Chondrocyte (in vitro differentiated cells): ENCODE data around the gene HBG2. TPM values are rescaled to one million over a fixed set of nuclear protein-coding genes. Genes with fewer than 3 reads are reported as not detected.
"Not testable (repeated sequence)": the region's sequence is repeated elsewhere in the genome, so short reads cannot be mapped to it uniquely, and the experiment has no call there.

Source experiments
- DNase-seq: peaks from one replicate; pipeline ENCODE4 v3.0.0; 2021; ENCODE audit warnings: mixed read lengths, low spot score
- H3K27ac Mint-ChIP-seq: one replicate; pipeline ENCODE4 v1.8.0; 2021; ENCODE audit warnings: mild to moderate bottlenecking, moderate library complexity, mixed read lengths; ENCODE audit not compliant: unreplicated experiment
- H3K27me3 Mint-ChIP-seq: 2 replicates; pipeline ENCODE4 v1.8.0; 2021; ENCODE audit warnings: low read depth, mixed read lengths
- H3K36me3 Mint-ChIP-seq: 2 replicates; pipeline ENCODE4 v1.8.0; 2021; ENCODE audit warnings: low read depth, mixed read lengths
- H3K4me1 Mint-ChIP-seq: 2 replicates; pipeline ENCODE4 v1.8.0; 2021; ENCODE audit warnings: low read depth, mild to moderate bottlenecking, mixed read lengths
- H3K4me3 Mint-ChIP-seq: one replicate; pipeline ENCODE4 v1.8.0; 2021; ENCODE audit warnings: mild to moderate bottlenecking, moderate library complexity, mixed read lengths; ENCODE audit not compliant: unreplicated experiment
- H3K9me3 Mint-ChIP-seq: 2 replicates; pipeline ENCODE4 v1.8.0; 2021; ENCODE audit warnings: low read depth, mixed read lengths
- CTCF ChIP-seq: fragments of 200-600 bp; sonication (generic); IDR thresholded peaks from 2 replicates; pipeline ENCODE4 v1.5.0; 2021; ENCODE audit warnings: antibody characterized with exemption, mild to moderate bottlenecking, moderate library complexity
- long read RNA-seq: library from polyadenylated mRNA; stranded (forward); transcript quantifications from one replicate; pipeline ENCODE4 v2.0.0, GENCODE V29; 2021
- total RNA-seq: library from RNA; stranded (reverse); gene quantifications from 3 replicates; pipeline ENCODE4 v1.2.1, GENCODE V29; 2021

Gene HBG2
- total RNA-seq: not detected in 3 replicates
- long read RNA-seq: 0 reads

DNA sequence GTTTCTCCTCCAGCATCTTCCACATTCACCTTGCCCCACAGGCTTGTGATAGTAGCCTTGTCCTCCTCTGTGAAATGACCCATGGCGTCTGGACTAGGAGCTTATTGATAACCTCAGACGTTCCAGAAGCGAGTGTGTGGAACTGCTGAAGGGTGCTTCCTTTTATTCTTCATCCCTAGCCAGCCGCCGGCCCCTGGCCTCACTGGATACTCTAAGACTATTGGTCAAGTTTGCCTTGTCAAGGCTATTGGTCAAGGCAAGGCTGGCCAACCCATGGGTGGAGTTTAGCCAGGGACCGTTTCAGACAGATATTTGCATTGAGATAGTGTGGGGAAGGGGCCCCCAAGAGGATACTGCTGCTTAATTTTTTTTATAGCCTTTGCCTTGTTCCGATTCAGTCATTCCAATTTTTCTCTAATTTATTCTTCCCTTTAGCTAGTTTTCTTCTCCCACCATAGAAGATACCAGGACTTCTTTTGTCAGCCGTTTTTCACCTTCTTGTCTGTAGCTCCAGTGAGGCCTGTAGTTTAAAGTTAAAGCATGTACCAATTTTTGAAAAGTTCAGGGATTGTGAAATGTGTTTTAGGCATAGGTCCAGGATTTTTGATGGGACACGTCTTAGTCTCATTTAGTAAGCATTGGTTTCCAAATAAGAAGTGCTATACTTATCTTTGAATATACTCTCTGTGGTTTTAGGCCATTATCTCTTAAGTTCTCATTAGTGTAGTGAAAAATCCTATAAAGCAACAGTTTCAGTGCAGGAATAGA is at the start of gene HBG2:
Gene HBG2 (minus strand): TSS at position 136 of the 768 bp plus-strand sequence. CDS start 53 bp downstream, at position 83.
- H3K27me3 Mint-ChIP-seq: peaks cover 19% of the 10 kb centered on the region
- H3K36me3 Mint-ChIP-seq, H3K9me3 Mint-ChIP-seq, DNase-seq, H3K4me3 Mint-ChIP-seq, H3K4me1 Mint-ChIP-seq, H3K27ac Mint-ChIP-seq: not testable (repeated sequence)

DNA sequence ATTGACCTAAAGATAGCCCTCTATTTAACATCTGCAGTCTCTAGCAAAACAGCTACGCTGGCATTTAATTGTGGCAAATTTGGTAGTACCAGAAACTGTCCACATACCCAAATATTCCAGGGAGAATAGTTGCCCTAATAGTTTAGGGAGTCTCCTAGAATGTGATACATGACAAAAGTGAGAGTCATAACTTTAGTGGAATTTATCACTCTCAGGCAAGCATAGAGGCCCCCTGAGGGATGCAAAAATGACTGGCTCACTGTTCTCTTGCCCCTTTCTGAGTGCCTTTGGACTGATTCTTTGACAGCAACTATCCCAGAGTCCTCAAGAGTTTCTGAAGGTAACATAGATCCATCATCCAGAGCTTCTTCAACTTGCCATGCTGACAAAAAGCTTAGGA is 49.5 kb upstream of the HBG2 start:
- no peaks in the 10 kb centered on the region for H3K4me1 Mint-ChIP-seq

DNA sequence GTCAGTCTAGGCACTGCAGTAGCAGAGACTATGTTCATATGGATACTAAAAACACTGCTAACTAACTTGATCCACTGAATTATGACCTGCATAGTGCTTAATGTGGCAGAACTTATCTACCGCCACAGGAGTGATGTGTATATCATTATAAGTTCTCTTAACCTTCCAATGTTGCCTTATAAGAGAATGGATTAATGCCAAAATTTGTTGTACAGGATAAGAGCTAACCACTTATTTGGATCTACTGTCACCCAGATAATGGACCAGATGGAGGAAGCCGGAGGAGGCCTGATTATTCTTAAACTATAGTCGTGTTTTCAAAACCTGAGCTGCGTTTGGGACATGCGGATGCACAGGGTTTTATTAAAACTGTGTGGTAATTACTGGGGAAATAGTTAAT is 49.0 kb upstream of the HBG2 start:
- H3K27ac Mint-ChIP-seq: no peak overlapping the region
- no peak for TF ChIP-seq CTCF
- no peaks in the 10 kb centered on the region for H3K36me3 Mint-ChIP-seq
- no peaks in the 10 kb centered on the region for H3K4me1 Mint-ChIP-seq
- H3K9me3 Mint-ChIP-seq: peaks cover 2% of the 10 kb centered on the region
- no peak for DNase-seq
- H3K27me3 Mint-ChIP-seq: peaks cover 10% of the 10 kb centered on the region
- no peak overlapping the region for H3K4me3 Mint-ChIP-seq

More for the DNA sequence above, 49.5 kb upstream of the HBG2 start:
- Mint-ChIP-seq H3K9me3 (peaks cover 2% of the 10 kb centered on the region), H3K36me3 (no peaks in the 10 kb centered on the region), H3K27ac (no peak overlapping the region), H3K4me3 (no peak overlapping the region), H3K27me3 (peaks cover 10% of the 10 kb centered on the region)
- no peak for TF ChIP-seq CTCF
- no peak for DNase-seq

DNA sequence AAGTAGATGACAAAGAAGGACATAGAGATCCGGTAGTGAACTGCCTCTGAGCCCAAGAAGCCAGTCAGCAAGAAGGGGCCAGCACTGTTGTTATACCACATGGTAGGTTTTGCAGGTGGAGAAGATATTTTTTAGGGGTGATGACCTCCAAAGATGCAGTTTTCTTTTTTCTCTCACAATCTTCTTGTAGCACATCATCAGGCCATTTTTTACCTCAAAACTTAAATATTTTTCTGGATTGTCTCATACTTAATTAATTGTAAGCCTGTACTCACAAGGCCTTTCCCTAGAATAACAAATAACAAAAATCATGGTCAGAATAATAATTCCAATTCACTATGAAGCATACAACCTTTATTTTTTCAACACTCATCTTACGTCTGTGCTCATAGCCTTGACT is 47.3 kb upstream of the HBG2 start, which contains the start of gene OR51B4:
Gene OR51B4 (minus strand): TSS at position 101 of the 400 bp plus-strand sequence. CDS start 0 bp downstream, at position 101.
- Mint-ChIP-seq H3K4me1 (no peaks in the 10 kb centered on the region), H3K9me3 (peaks cover 2% of the 10 kb centered on the region), H3K4me3 (no peak within 1 kb of the TSS), H3K27ac (no peak within 1 kb of the TSS), H3K36me3 (no peaks in the 10 kb centered on the region), H3K27me3 (peaks cover 7% of the 10 kb centered on the region)
- TF ChIP-seq CTCF: no peak
- no peak for DNase-seq

DNA sequence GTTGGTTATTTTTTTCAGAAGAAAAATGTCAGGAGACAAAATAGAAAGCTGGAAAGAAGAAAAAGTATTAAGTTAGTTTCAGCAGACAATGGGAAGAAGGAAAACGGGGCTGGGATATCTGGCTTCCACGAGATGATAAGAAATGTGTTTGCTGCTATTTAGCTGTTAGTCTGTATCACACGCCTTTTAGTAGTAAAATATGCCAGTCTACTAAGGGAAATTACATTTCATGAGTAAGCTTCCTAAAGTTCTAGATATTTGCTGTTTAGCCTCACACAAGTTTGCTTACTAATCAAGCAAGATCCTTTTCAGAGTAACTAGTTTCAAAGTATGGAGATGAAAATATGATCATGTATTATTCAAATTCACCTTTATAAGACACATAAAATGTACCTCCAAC is 45.7 kb upstream of the HBG2 start:
- peaks cover 2% of the 10 kb centered on the region for H3K9me3 Mint-ChIP-seq
- no peaks in the 10 kb centered on the region for H3K36me3 Mint-ChIP-seq
- H3K4me3 Mint-ChIP-seq: no peak overlapping the region
- no peaks in the 10 kb centered on the region for H3K4me1 Mint-ChIP-seq
- H3K27ac Mint-ChIP-seq: no peak overlapping the region
- DNase-seq: no peak
- H3K27me3 Mint-ChIP-seq: peaks cover 14% of the 10 kb centered on the region
- no peak for TF ChIP-seq CTCF

DNA sequence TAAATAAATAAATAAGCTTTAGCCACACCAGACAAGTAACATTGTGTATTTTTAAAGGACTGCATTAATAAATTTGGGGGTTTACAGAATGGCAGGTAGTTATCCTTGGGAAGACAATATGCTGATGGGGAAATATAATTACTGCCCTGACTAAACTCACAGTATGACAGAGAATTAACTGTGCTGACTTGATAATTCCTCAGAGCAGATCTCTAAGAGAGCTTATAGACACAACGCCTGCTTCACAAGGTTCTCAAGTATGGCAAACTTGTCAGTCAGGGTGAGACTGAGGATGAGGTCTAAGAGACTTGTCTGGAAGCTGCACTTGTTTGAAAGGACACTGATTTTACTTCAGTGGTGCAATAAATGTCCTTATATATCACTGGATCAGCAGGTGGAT is 43.9 kb upstream of the HBG2 start:
- Mint-ChIP-seq H3K4me1 (no peaks in the 10 kb centered on the region), H3K27ac (no peak overlapping the region), H3K4me3 (no peak overlapping the region), H3K9me3 (peaks cover 2% of the 10 kb centered on the region), H3K36me3 (no peaks in the 10 kb centered on the region), H3K27me3 (peaks cover 14% of the 10 kb centered on the region)
- no peak for TF ChIP-seq CTCF
- no peak for DNase-seq
